GM23248 (cell line): Measurements from ENCODE around the gene DBNDD2.

ENCODE experiments used
- EZH2 ChIP-seq: fragments of 200-600 bp; sonication (generic); IDR thresholded peaks from 2 replicates; pipeline ENCODE4 v1.6.1; 2018; ENCODE audit warnings: antibody characterized with exemption, mild to moderate bottlenecking; ENCODE audit not compliant: insufficient read depth, poor library complexity, severe bottlenecking
- EZH2phosphoT487 ChIP-seq: fragments of 200-600 bp; sonication (generic); IDR thresholded peaks from 2 replicates; pipeline ENCODE4 v1.6.1; 2018; ENCODE audit warnings: antibody characterized with exemption, moderate library complexity, mild to moderate bottlenecking, low read depth; ENCODE audit not compliant: insufficient read depth

DNA sequence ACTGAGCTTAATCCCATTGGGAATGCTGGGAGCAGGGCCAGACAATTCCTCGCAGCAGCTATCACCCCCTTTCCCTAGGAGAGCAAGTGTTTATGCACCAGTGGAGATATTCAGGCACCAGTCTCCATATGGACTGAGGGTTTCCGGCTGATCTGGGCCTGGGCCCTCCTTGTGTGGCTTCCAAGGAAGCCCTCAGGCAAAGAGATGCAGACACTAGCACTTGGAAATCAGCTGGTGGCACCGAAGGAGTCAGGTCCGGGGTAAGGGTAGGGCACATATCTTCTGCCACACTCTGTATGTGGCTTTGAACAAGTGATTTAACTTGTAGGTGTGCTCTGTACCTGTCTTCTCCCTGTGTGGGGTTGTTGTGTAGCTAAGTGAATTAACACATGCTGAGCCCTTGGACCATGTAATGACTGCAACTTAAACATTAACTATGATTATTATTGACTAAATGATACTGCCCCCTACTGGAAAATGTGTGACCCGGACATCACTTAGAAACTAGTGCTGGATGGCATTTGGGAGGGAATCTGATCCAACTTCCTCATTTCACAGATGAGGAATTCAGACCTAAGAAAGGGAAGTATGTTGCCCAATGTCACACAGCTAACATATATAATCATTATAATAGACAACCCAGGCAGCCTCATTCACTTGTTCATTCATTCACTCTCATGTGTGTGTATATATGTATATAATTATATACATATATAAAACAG, 42.2 kb downstream of the DBNDD2 start:
- TF ChIP-seq EZH2 (no peak), EZH2phosphoT487 (no peak)
